Uterus (tissue), 4 donors: ENCODE results near the gene SACM1L. TPM values are rescaled to one million over a fixed set of nuclear protein-coding genes. Genes with fewer than 3 reads are reported as not detected.

Experiments
- DNase-seq, 2 donors: peaks; one replicate each; pipeline ENCODE4 v3.0.0-alpha.2; 2019 to 2020
- H3K27ac ChIP-seq, 2 donors: fragments of 200-600 bp; sonication (generic); 1 replicate in 1 of 2; 2 replicates in 1 of 2; pipeline ENCODE4 v1.5.1; 2016 to 2018
- H3K27me3 ChIP-seq, 2 donors: fragments of 200-600 bp; sonication (generic); one replicate each; pipeline ENCODE4 v1.5.1; 2018 to 2019; ENCODE audit warnings: control low read depth in 1 of 2
- H3K36me3 ChIP-seq, 2 donors: fragments of 200-600 bp; sonication (generic); one replicate each; pipeline ENCODE4 v1.5.1; 2019; ENCODE audit warnings: control low read depth in 1 of 2
- H3K4me1 ChIP-seq, 2 donors: fragments of 200-600 bp; sonication (generic); one replicate each; pipeline ENCODE4 v1.5.1; 2018 to 2019; ENCODE audit warnings: control low read depth in 1 of 2
- H3K4me3 ChIP-seq, 2 donors: fragments of 200-600 bp; sonication (generic); 1 replicate in 1 of 2; 2 replicates in 1 of 2; pipeline ENCODE4 v1.5.1; 2018 to 2019; ENCODE audit warnings: mild to moderate bottlenecking in 1 of 2
- H3K9me3 ChIP-seq, 2 donors: fragments of 200-600 bp; sonication (generic); one replicate each; pipeline ENCODE4 v1.5.1; 2019; ENCODE audit warnings: control low read depth in 1 of 2
- POLR2A ChIP-seq, 2 donors: fragments of 450-650 bp; IDR thresholded peaks; one replicate each; pipeline ENCODE4 v1.6.1; 2016; ENCODE audit warnings: antibody characterized with exemption in 2 of 2, mild to moderate bottlenecking in 1 of 2, moderate library complexity in 1 of 2
- intact Hi-C: fragments of 100-400 bp; cut with DNase I; formaldehyde crosslinking; loops from one replicate; pipeline ENCODE4 v1.15.1; 2023; ENCODE audit warnings: low total_unique reads
- total RNA-seq, 4 donors: library from RNA; depleted of rRNA in 3 of 4; stranded (reverse); fragments of >200 nt in 3 of 4; gene quantifications; one replicate each; pipeline versions ENCODE4 v1.1.0 to v1.2.4, GENCODE V29; 2014 to 2023
- TF ChIP-seq, protein P1 (sequence below), 4 experiments: fragments of 200-600 bp in 2 of 4; fragments of 450-650 bp in 2 of 4; sonication (generic) in 2 of 4; IDR thresholded peaks; one replicate each; pipeline ENCODE4 v1.5.1; 2016 to 2019; ENCODE audit warnings: antibody characterized with exemption in 4 of 4, mild to moderate bottlenecking in 2 of 4, moderate library complexity in 1 of 4
- donor health status: DM: yes; HTN: yes; CAD: no.

SACM1L gene
- total RNA-seq, 4 donors from 2014 or later, result 24.3 to 83.0 (median 68.7) TPM

DNA sequence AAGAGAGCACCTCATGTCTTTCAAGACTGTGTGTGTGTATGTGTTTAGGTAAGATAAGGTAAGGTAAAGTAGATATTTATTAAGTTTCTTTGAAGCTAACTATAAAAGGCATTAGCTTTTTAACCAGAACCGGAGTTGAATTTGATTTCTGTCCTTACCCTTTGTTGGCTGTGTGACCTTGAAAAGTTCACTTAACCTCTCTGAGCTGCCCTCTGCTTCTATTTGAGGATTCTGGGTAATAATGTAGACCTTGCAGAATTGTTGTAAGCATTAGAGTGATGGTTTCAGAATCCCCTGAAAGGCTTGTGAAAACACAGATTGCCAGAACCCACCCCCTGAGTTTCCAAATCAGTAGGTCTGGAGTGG, 21.6 kb upstream of the SACM1L start:
- Histone ChIP-seq H3K27ac (peak overlapping the region; percentile 25 to 29), H3K4me3 (no peak overlapping the region), H3K36me3 (no peaks in the 10 kb centered on the region), H3K27me3 (no peaks in the 10 kb centered on the region), H3K4me1 (no peaks in the 10 kb centered on the region), H3K9me3 (no peaks in the 10 kb centered on the region)
- DNase-seq, result no peak
- TF ChIP-seq POLR2A (IDR thresholded peaks at IDR 0.05), result no peak
- TF ChIP-seq, protein P1, sequence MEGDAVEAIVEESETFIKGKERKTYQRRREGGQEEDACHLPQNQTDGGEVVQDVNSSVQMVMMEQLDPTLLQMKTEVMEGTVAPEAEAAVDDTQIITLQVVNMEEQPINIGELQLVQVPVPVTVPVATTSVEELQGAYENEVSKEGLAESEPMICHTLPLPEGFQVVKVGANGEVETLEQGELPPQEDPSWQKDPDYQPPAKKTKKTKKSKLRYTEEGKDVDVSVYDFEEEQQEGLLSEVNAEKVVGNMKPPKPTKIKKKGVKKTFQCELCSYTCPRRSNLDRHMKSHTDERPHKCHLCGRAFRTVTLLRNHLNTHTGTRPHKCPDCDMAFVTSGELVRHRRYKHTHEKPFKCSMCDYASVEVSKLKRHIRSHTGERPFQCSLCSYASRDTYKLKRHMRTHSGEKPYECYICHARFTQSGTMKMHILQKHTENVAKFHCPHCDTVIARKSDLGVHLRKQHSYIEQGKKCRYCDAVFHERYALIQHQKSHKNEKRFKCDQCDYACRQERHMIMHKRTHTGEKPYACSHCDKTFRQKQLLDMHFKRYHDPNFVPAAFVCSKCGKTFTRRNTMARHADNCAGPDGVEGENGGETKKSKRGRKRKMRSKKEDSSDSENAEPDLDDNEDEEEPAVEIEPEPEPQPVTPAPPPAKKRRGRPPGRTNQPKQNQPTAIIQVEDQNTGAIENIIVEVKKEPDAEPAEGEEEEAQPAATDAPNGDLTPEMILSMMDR (IDR thresholded peaks at IDR 0.05), result no peak
- intact Hi-C loops, result no loop called here

DNA sequence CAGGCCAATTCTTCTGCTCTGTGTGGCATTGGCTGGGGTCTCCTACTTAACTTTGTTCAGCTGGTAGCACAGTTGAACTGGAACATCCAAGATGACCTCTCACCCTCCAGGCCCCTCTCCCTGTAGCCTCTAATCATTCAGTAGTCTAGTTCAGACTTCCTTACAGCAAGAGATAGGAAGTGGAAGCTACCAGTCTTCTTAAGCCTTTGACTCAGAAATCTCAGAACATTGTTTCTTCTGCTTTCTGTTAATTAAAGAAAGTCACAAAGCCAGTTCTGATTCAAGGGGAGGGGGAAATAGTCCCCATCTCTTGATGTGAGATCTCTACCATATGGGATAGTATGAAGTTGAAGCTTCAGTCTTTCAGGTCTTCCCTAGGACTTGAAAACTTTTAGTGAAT, 18.8 kb upstream of the SACM1L start:
- Histone ChIP-seq H3K27me3 (no peaks in the 10 kb centered on the region), H3K36me3 (no peaks in the 10 kb centered on the region), H3K4me3 (no peak overlapping the region), H3K9me3 (no peaks in the 10 kb centered on the region), H3K27ac (peak overlapping the region; percentile 5 to 10), H3K4me1 (no peaks in the 10 kb centered on the region)
- no peak for TF ChIP-seq POLR2A (IDR thresholded peaks at IDR 0.05)
- TF ChIP-seq, protein P1 (IDR thresholded peaks at IDR 0.05), result no peak
- DNase-seq, result no peak
- intact Hi-C loops, result no loop called here

DNA sequence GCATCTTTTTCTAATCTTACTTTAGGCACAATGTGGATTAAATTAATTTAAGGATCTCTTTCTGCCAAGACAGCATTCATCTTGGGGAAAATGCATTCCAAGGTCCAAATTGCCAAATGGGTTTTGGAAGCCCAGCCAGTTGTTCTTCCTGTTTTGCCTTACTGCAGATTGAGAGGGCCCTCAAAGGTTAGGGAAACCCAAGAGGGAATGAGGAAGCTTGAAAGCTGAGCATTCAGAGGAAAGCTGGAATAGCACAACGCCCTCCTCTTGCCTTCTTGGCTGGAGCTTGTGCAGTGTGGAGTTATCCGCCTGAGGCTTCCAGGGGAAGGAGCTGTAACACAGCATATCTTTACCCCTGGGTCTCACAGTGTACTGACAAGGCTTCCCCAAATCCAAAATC, 18.2 kb upstream of the SACM1L start:
- Histone ChIP-seq H3K27me3 (no peaks in the 10 kb centered on the region), H3K4me3 (no peak overlapping the region), H3K4me1 (no peaks in the 10 kb centered on the region), H3K36me3 (no peaks in the 10 kb centered on the region), H3K27ac (peak overlapping the region; percentile 5 to 10), H3K9me3 (no peaks in the 10 kb centered on the region)
- intact Hi-C loops, result no loop called here
- TF ChIP-seq, protein P1 (IDR thresholded peaks at IDR 0.05), result no peak
- no peak for TF ChIP-seq POLR2A (IDR thresholded peaks at IDR 0.05)
- DNase-seq, result peak; percentile 36 to 56

DNA sequence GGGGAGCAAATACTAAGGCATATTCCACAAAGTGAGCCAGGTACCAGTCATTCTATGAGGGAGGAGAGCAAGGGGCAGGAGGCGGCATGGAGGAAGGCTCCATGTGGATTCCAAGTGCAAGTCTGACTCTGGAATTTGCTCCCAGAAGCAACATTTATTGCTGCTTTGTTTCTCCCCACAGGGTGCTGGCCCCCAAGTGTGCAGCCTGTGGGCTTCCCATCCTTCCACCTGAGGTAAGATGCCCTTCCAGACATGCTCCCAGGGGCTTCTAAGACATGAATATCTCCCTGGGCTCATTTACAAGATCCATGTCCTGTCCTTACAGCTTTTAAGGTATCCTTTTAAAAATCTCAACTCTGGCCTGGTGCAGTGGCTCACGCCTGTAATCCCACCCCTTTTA, 15.9 kb upstream of the SACM1L start:
- intact Hi-C loops, result no loop called here
- Histone ChIP-seq H3K4me1 (no peaks in the 10 kb centered on the region), H3K27ac (no peak overlapping the region)

DNA sequence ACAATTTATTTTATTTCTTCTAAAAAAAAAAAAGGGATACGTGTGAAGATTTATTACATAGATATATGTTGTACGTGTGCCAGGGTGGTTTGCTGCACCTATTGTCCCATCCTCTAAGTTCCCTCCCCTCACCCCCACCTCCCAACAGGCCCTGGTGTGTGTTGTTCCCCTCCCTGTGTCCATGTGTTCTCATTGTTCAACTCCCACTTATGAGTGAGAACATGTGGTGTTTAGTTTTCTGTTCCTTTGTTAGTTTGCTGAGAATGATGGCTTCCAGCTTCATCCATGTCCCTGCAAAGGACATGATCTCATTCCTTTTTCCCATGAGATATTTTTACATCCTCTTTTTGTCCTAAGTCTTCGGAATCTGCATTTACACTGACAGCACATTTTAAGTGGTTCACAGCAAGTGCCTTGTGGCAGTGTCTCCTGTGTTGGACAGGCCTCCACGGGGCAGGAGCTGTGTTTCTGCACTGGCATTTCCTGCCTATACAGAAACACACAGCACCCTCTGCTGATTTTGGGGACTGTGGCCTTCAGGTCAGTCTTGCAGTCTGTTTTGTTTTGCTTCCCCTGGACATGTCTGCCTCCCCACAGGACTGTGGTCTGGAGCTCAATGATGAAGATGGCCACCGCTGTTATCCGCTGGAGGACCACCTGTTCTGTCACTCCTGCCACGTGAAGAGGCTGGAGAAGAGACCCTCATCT, 12.7 kb upstream of the SACM1L start:
- no peaks in the 10 kb centered on the region for H3K27me3 ChIP-seq
- peak overlapping the region; percentile 84 to 87 for H3K27ac ChIP-seq
- peak in 1 of 2 donors; percentile 57 for DNase-seq
- no peaks in the 10 kb centered on the region for H3K4me1 ChIP-seq
- H3K36me3 ChIP-seq, result no peaks in the 10 kb centered on the region
- no peaks in the 10 kb centered on the region for H3K9me3 ChIP-seq
- intact Hi-C loops, result no loop called here
- TF ChIP-seq POLR2A (IDR thresholded peaks at IDR 0.05), result no peak
- TF ChIP-seq, protein P1 (IDR thresholded peaks at IDR 0.05), result no peak
- no peak overlapping the region for H3K4me3 ChIP-seq

More for the DNA sequence above, 15.9 kb upstream of the SACM1L start:
- no peak for DNase-seq
- TF ChIP-seq, protein P1 (IDR thresholded peaks at IDR 0.05), result no peak
- TF ChIP-seq POLR2A (IDR thresholded peaks at IDR 0.05), result no peak
- Histone ChIP-seq H3K4me3 (no peak overlapping the region), H3K27me3 (no peaks in the 10 kb centered on the region), H3K36me3 (no peaks in the 10 kb centered on the region), H3K9me3 (no peaks in the 10 kb centered on the region)
